Memory B cell (primary cell): ENCODE results near the gene CA10.

Experiments
- ATAC-seq: fragments of 150-1000 bp; cut with Tn5 transposase; 2 replicates; pipeline ENCODE4 v1.10.0; 2021; ENCODE audit warnings: low read depth, mild to moderate bottlenecking, moderate library complexity
- DNase-seq, 2 donors: peaks; one replicate each; pipeline ENCODE4 v3.0.0; 2022; ENCODE audit warnings: low spot score in 2 of 2
- H3K27ac Mint-ChIP-seq: one replicate; pipeline ENCODE4 v1.8.0; 2022; ENCODE audit warnings: mild to moderate bottlenecking, moderate library complexity, mixed read lengths
- H3K27me3 Mint-ChIP-seq: one replicate; pipeline ENCODE4 v1.8.0; 2022; ENCODE audit warnings: mixed read lengths
- H3K36me3 Mint-ChIP-seq: one replicate; pipeline ENCODE4 v1.8.0; 2022; ENCODE audit warnings: mild to moderate bottlenecking, mixed read lengths
- H3K4me1 Mint-ChIP-seq: one replicate; pipeline ENCODE4 v1.8.0; 2022; ENCODE audit warnings: mixed read lengths
- H3K4me3 Mint-ChIP-seq: one replicate; pipeline ENCODE4 v1.8.0; 2022; ENCODE audit warnings: mild to moderate bottlenecking, moderate library complexity, mixed read lengths
- H3K9me3 Mint-ChIP-seq: one replicate; pipeline ENCODE4 v1.8.0; 2022; ENCODE audit warnings: mixed read lengths

CA10 gene

DNA sequence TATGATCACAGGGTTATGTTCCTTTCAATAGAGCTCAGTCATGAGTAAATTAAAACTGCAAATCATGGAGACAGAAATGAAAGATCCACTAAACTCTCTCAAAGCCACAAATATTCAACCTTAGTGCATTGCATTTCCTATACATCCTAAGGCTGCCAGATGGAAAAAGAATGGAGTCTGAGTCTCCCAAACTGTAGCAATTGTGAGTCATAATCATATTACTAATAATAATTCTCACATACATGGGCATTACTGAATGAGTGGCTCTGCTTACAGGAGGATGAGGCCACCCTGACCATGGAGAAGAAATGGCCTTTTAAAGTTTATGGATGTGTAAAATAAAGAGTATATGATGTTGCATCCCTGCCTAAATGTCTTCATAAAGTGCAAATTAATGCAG, 3.2 kb downstream of the CA10 start:
- DNase-seq (no peak), ATAC-seq (no peak)
- H3K9me3 Mint-ChIP-seq, result peaks cover 3% of the 10 kb centered on the region
- H3K27ac Mint-ChIP-seq, result no peak overlapping the region
- H3K27me3 Mint-ChIP-seq, result peaks cover 5% of the 10 kb centered on the region
- H3K36me3 Mint-ChIP-seq, result no peaks in the 10 kb centered on the region
- no peak overlapping the region for H3K4me3 Mint-ChIP-seq
- H3K4me1 Mint-ChIP-seq, result no peaks in the 10 kb centered on the region

GRCh38 chr17:52154466-52154865, 4.0 kb downstream of the CA10 start:
- Mint-ChIP-seq H3K36me3 (no peaks in the 10 kb centered on the region), H3K4me1 (no peaks in the 10 kb centered on the region), H3K4me3 (no peak overlapping the region), H3K27ac (no peak overlapping the region), H3K9me3 (peaks cover 5% of the 10 kb centered on the region), H3K27me3 (peaks cover 5% of the 10 kb centered on the region)
- no peak for DNase-seq
- ATAC-seq, result no peak

DNA sequence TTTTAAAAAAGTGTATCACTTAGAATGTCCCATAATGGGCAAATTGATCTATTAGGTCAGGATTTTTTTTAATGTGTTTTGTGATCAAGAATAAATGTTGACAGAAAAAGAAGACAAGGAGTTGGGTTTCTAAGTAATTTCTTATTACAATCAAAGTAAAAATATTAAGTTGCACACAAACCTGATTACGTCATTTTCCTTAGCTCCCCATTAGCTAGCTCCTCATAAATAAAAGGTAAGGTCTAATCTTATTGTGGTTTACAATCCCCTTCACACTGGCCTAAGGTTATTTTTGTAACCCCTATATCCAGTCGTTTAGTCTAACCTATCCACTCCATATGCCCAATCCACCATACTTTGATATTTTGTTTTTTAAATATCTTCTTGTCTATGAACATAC, 7.6 kb downstream of the CA10 start:
- DNase-seq, result no peak
- Mint-ChIP-seq H3K27me3 (no peaks in the 10 kb centered on the region), H3K36me3 (no peaks in the 10 kb centered on the region), H3K9me3 (peaks cover 3% of the 10 kb centered on the region), H3K4me1 (no peaks in the 10 kb centered on the region), H3K4me3 (no peak overlapping the region), H3K27ac (no peak overlapping the region)
- ATAC-seq, result no peak

DNA sequence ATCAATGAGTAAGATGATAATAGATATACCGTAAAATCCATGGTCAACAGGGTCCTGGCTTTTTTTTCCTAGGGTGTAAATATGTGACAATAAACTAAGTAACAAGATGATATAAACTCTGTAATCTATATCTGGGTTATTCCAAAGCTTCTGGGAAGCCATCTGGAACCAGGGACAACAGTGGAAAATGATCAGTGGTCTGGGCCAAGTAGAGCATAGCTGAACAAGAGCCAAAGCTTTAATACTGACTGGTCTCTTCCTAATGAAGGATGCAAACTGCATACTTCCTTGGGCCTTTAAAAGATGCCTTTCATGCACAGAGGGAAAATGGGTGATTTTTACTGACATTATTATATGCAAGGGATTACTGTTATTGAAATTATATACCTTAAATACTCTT, 8.9 kb downstream of the CA10 start:
- H3K4me1 Mint-ChIP-seq, result no peaks in the 10 kb centered on the region
- no peak overlapping the region for H3K4me3 Mint-ChIP-seq
- DNase-seq, result no peak
- no peak overlapping the region for H3K27ac Mint-ChIP-seq
- H3K36me3 Mint-ChIP-seq, result no peaks in the 10 kb centered on the region
- H3K27me3 Mint-ChIP-seq, result no peaks in the 10 kb centered on the region
- ATAC-seq, result no peak
- peaks cover 3% of the 10 kb centered on the region for H3K9me3 Mint-ChIP-seq

DNA sequence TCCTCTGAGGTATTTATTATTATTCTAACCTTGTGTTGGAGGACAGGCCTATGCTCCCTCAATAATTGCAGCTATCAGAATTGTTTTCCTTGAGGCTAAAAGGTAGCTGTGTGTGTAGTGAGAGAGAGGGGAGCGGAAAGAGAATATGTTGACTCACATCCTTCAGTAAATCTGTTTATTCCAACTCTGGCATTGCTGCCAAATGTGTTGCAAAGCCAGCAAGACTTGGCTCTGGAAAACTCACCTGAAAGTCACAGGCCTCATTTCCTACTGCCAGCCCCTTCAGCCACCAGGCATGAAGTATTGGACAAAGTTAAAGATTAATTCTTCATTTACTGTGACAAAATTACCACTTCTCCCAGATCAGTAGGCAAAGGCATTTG, 9.6 kb downstream of the CA10 start:
- H3K4me1 Mint-ChIP-seq, result no peaks in the 10 kb centered on the region
- no peak overlapping the region for H3K4me3 Mint-ChIP-seq
- no peak for ATAC-seq
- peaks cover 3% of the 10 kb centered on the region for H3K9me3 Mint-ChIP-seq
- no peaks in the 10 kb centered on the region for H3K27me3 Mint-ChIP-seq
- no peaks in the 10 kb centered on the region for H3K36me3 Mint-ChIP-seq
- no peak overlapping the region for H3K27ac Mint-ChIP-seq
- no peak for DNase-seq

GRCh38 chr17:52148288-52148968, 10.1 kb downstream of the CA10 start:
- ATAC-seq (no peak), DNase-seq (no peak)
- Mint-ChIP-seq H3K4me1 (no peaks in the 10 kb centered on the region), H3K9me3 (peaks cover 3% of the 10 kb centered on the region), H3K36me3 (no peaks in the 10 kb centered on the region), H3K27me3 (no peaks in the 10 kb centered on the region), H3K4me3 (no peak overlapping the region), H3K27ac (no peak overlapping the region)

GRCh38 chr17:52147872-52148271, 10.6 kb downstream of the CA10 start:
- no peak overlapping the region for H3K27ac Mint-ChIP-seq
- H3K36me3 Mint-ChIP-seq, result no peaks in the 10 kb centered on the region
- ATAC-seq (no peak), DNase-seq (no peak)
- no peak overlapping the region for H3K4me3 Mint-ChIP-seq
- peaks cover 3% of the 10 kb centered on the region for H3K9me3 Mint-ChIP-seq
- no peaks in the 10 kb centered on the region for H3K27me3 Mint-ChIP-seq
- H3K4me1 Mint-ChIP-seq, result no peaks in the 10 kb centered on the region

- ATAC-seq, result no peak
- peaks cover 3% of the 10 kb centered on the region for H3K9me3 Mint-ChIP-seq
Observed at GRCh38 chr17:52147431-52147830, 11.1 kb downstream of the CA10 start.

DNA sequence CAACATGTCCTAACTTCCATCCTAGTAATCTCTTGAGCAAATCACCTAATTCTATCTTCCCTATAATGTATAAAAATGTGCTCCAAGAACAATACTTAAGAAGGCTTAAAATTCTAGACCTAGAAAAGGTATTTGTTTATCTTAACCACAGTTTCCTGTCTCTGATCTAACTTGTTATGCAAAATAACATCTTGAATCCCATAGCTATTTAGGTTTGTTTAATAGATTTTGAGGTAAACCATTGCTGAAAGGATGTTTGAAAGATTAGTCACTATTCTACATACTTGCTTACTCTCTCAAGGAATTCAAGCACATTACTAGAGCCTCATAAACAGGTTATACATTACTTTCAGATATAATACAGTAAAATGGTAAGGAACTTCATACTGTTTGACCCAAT, 13.0 kb downstream of the CA10 start:
- peaks cover 3% of the 10 kb centered on the region for H3K9me3 Mint-ChIP-seq
- H3K4me3 Mint-ChIP-seq, result no peak overlapping the region
- DNase-seq, result no peak
- no peaks in the 10 kb centered on the region for H3K4me1 Mint-ChIP-seq
- H3K27me3 Mint-ChIP-seq, result no peaks in the 10 kb centered on the region
- no peak for ATAC-seq
- H3K36me3 Mint-ChIP-seq, result no peaks in the 10 kb centered on the region
- no peak overlapping the region for H3K27ac Mint-ChIP-seq

More at GRCh38 chr17:52147431-52147830, 11.1 kb downstream of the CA10 start:
- no peak overlapping the region for H3K27ac Mint-ChIP-seq
- H3K4me1 Mint-ChIP-seq, result no peaks in the 10 kb centered on the region
- no peaks in the 10 kb centered on the region for H3K36me3 Mint-ChIP-seq
- no peak overlapping the region for H3K4me3 Mint-ChIP-seq
- no peak for DNase-seq
- H3K27me3 Mint-ChIP-seq, result no peaks in the 10 kb centered on the region

DNA sequence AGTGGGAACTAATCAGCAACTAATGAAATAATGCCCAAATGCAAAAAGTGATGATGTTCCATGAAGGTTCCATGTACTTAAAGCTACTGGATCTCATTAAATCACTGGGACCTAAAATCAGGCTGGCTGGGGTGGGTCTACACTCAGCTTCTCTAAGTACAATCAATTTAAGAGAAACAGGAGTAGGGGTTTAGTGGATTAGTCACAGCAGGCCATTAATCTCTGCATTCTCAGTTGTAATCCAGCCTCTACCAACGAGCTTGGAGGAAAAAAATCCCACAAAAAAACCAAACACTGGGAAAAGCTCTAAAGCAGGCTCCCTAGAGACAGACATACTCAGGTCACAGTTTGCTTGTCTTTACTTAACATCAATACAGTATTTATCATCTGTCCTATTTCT, 15.0 kb downstream of the CA10 start:
- Mint-ChIP-seq H3K4me3 (no peak overlapping the region), H3K27me3 (no peaks in the 10 kb centered on the region), H3K27ac (no peak overlapping the region), H3K36me3 (no peaks in the 10 kb centered on the region), H3K4me1 (no peaks in the 10 kb centered on the region), H3K9me3 (no peaks in the 10 kb centered on the region)
- ATAC-seq (no peak), DNase-seq (no peak)

GRCh38 chr17:52140601-52141000, 17.9 kb downstream of the CA10 start:
- DNase-seq (no peak), ATAC-seq (no peak)
- no peaks in the 10 kb centered on the region for H3K36me3 Mint-ChIP-seq
- no peaks in the 10 kb centered on the region for H3K27me3 Mint-ChIP-seq
- H3K4me1 Mint-ChIP-seq, result no peaks in the 10 kb centered on the region
- H3K27ac Mint-ChIP-seq, result no peak overlapping the region
- peaks cover 1% of the 10 kb centered on the region for H3K9me3 Mint-ChIP-seq
- no peak overlapping the region for H3K4me3 Mint-ChIP-seq

DNA sequence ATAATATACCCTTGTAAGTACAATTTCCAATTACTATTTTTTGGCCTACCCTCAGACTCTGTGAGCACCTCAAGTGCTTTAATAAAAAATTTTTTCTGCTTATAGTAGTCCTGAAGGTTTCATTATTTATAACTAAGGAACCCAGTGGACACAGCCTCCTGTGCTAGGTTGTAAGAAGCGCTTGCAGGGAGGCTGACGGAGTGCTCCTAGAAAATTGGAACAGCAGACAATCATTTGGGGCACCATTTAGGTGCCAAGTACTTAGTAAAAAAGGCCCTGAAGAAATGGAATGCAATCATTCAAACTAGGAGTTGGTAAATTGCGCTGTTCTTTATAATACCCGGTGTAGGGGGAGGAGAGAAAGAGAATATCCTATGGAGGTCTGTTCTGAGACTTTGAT, 19.8 kb downstream of the CA10 start:
- no peaks in the 10 kb centered on the region for H3K4me1 Mint-ChIP-seq
- H3K27ac Mint-ChIP-seq, result no peak overlapping the region
- H3K27me3 Mint-ChIP-seq, result no peaks in the 10 kb centered on the region
- ATAC-seq (no peak), DNase-seq (no peak)
- no peaks in the 10 kb centered on the region for H3K36me3 Mint-ChIP-seq
- H3K9me3 Mint-ChIP-seq, result peaks cover 2% of the 10 kb centered on the region
- H3K4me3 Mint-ChIP-seq, result no peak overlapping the region

- H3K27ac Mint-ChIP-seq, result no peak overlapping the region
- no peak for ATAC-seq
- DNase-seq, result no peak
- no peak overlapping the region for H3K4me3 Mint-ChIP-seq
- peaks cover 2% of the 10 kb centered on the region for H3K9me3 Mint-ChIP-seq
- no peaks in the 10 kb centered on the region for H3K36me3 Mint-ChIP-seq
- H3K27me3 Mint-ChIP-seq, result no peaks in the 10 kb centered on the region
- no peaks in the 10 kb centered on the region for H3K4me1 Mint-ChIP-seq
Observed at GRCh38 chr17:52138350-52138749, 20.2 kb downstream of the CA10 start.

GRCh38 chr17:52136166-52136565, 22.3 kb downstream of the CA10 start:
- no peak overlapping the region for H3K4me3 Mint-ChIP-seq
- H3K4me1 Mint-ChIP-seq, result no peaks in the 10 kb centered on the region
- no peak overlapping the region for H3K27ac Mint-ChIP-seq
- H3K36me3 Mint-ChIP-seq, result no peaks in the 10 kb centered on the region
- DNase-seq (no peak), ATAC-seq (no peak)
- H3K9me3 Mint-ChIP-seq, result peaks cover 2% of the 10 kb centered on the region
- no peaks in the 10 kb centered on the region for H3K27me3 Mint-ChIP-seq

- Mint-ChIP-seq H3K27me3 (no peaks in the 10 kb centered on the region), H3K27ac (no peak overlapping the region), H3K4me3 (no peak overlapping the region), H3K36me3 (no peaks in the 10 kb centered on the region), H3K4me1 (no peaks in the 10 kb centered on the region), H3K9me3 (peaks cover 2% of the 10 kb centered on the region)
- DNase-seq, result no peak
- no peak for ATAC-seq
Observed at GRCh38 chr17:52134641-52135040, 23.9 kb downstream of the CA10 start.
